Ovary (tissue), 3 donors: Measurements from ENCODE around the gene HDDC2.

ENCODE experiments used
- POLR2A ChIP-seq: fragments of 450-650 bp; IDR thresholded peaks from one replicate; pipeline ENCODE4 v1.6.1; 2017; ENCODE audit warnings: antibody characterized with exemption, mild to moderate bottlenecking, moderate library complexity
- TF ChIP-seq, protein P1 (sequence below), 3 donors: fragments of 450-650 bp in 2 of 3; fragments of 200-600 bp in 1 of 3; IDR thresholded peaks; one replicate each; pipeline versions ENCODE4 v1.5.1 to v1.8.0; 2016 to 2022; ENCODE audit warnings: antibody characterized with exemption in 3 of 3, mild to moderate bottlenecking in 1 of 3
- donor health status: DM: no; HTN: no; CAD: no.

GRCh38 chr6:125251516-125252220 lies 50.1 kb downstream of the HDDC2 start:
- TF ChIP-seq, protein P1, sequence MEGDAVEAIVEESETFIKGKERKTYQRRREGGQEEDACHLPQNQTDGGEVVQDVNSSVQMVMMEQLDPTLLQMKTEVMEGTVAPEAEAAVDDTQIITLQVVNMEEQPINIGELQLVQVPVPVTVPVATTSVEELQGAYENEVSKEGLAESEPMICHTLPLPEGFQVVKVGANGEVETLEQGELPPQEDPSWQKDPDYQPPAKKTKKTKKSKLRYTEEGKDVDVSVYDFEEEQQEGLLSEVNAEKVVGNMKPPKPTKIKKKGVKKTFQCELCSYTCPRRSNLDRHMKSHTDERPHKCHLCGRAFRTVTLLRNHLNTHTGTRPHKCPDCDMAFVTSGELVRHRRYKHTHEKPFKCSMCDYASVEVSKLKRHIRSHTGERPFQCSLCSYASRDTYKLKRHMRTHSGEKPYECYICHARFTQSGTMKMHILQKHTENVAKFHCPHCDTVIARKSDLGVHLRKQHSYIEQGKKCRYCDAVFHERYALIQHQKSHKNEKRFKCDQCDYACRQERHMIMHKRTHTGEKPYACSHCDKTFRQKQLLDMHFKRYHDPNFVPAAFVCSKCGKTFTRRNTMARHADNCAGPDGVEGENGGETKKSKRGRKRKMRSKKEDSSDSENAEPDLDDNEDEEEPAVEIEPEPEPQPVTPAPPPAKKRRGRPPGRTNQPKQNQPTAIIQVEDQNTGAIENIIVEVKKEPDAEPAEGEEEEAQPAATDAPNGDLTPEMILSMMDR (IDR thresholded peaks at IDR 0.05), result no peak
- TF ChIP-seq POLR2A, result no peak
